CD4-positive, alpha-beta memory T cell (primary cell): Measurements from ENCODE around the gene SLC22A14. TPM values are rescaled to one million over a fixed set of nuclear protein-coding genes. Genes with fewer than 3 reads are reported as not detected.

Experiments used
- CTCF ChIA-PET: fragments of 350-600 bp; sonication (Branson Sonifier 250); formaldehyde crosslinking; loops from one replicate; lab custom pipeline; 2021; ENCODE audit warnings: inconsistent platforms; ENCODE audit not compliant: partially characterized antibody; lab: Charles Lee
- POLR2A ChIA-PET: fragments of 350-600 bp; sonication (Branson Sonifier 250); formaldehyde crosslinking; loops from one replicate; lab custom pipeline; 2021; ENCODE audit not compliant: partially characterized antibody; lab: Charles Lee
- DNase-seq, 5 donors: peaks; one replicate each; pipeline versions ENCODE4 v3.0.0 to v3.0.0-alpha.2; 2020 to 2022; ENCODE audit warnings: mixed read lengths in 1 of 5
- H3K27ac ChIP-seq: one replicate; pipeline ENCODE4 v1.7.0; 2013; ENCODE audit warnings: low read depth, low read length
- H3K27me3 ChIP-seq: 2 replicates; pipeline ENCODE4 v1.7.0; 2013; ENCODE audit warnings: mild to moderate bottlenecking, low read length, moderate library complexity; ENCODE audit not compliant: insufficient read depth
- H3K36me3 ChIP-seq: 2 replicates; pipeline ENCODE4 v1.7.0; 2013; ENCODE audit warnings: mild to moderate bottlenecking, low read length, moderate library complexity; ENCODE audit not compliant: insufficient read depth
- H3K4me1 ChIP-seq: 2 replicates; pipeline ENCODE4 v1.7.0; 2013; ENCODE audit warnings: mild to moderate bottlenecking, low read length, moderate library complexity; ENCODE audit not compliant: insufficient read depth
- H3K4me3 ChIP-seq, 2 donors: one replicate each; pipeline ENCODE4 v1.7.0; 2013; ENCODE audit warnings: low read length in 2 of 2, mild to moderate bottlenecking in 1 of 2
- H3K9me3 ChIP-seq, 2 donors: one replicate each; pipeline ENCODE4 v1.7.0; 2013; ENCODE audit warnings: low read length in 2 of 2, control low read depth in 1 of 2; ENCODE audit not compliant: control insufficient read depth in 1 of 2
- H3K27ac Mint-ChIP-seq, 7 donors: one replicate each; pipeline ENCODE4 v1.8.0; 2020 to 2021; ENCODE audit warnings: mixed read lengths in 7 of 7, mild to moderate bottlenecking in 6 of 7, inconsistent platforms in 3 of 7, moderate library complexity in 3 of 7
- H3K27me3 Mint-ChIP-seq, 2 donors: one replicate each; pipeline ENCODE4 v1.8.0; 2020 to 2021; ENCODE audit warnings: mixed read lengths in 2 of 2
- H3K36me3 Mint-ChIP-seq, 2 donors: one replicate each; pipeline ENCODE4 v1.8.0; 2020 to 2021; ENCODE audit warnings: mixed read lengths in 2 of 2, inconsistent platforms in 1 of 2, mild to moderate bottlenecking in 1 of 2
- H3K4me1 Mint-ChIP-seq, 4 donors: one replicate each; pipeline ENCODE4 v1.8.0; 2020 to 2021; ENCODE audit warnings: mixed read lengths in 4 of 4, mild to moderate bottlenecking in 1 of 4
- H3K4me3 Mint-ChIP-seq, 8 donors: one replicate each; pipeline ENCODE4 v1.8.0; 2020 to 2021; ENCODE audit warnings: mixed read lengths in 8 of 8, mild to moderate bottlenecking in 7 of 8, moderate library complexity in 6 of 8, inconsistent platforms in 3 of 8
- H3K9me3 Mint-ChIP-seq, 8 donors: one replicate each; pipeline ENCODE4 v1.8.0; 2020 to 2021; ENCODE audit warnings: mixed read lengths in 8 of 8, mild to moderate bottlenecking in 5 of 8, inconsistent platforms in 3 of 8, moderate library complexity in 1 of 8
- intact Hi-C: fragments of 100-400 bp; cut with micrococcal nuclease; formaldehyde crosslinking; loops from one replicate; pipeline ENCODE4 v1.15.1; 2023
- polyA plus RNA-seq, 2 donors: library from polyadenylated mRNA; unstranded; fragments of 300-500 nt; fragmentation: Illumina TruSeq; gene quantifications; one replicate each; pipeline ENCODE4 v1.2.3, GENCODE V29; 2021
- total RNA-seq, 2 experiments: library from RNA; stranded (reverse); gene quantifications; one replicate each; pipeline ENCODE4 v1.2.3, GENCODE V29; 2021

Gene SLC22A14
- total and polyA plus RNA-seq, 4 experiments from 2014 or later = 0.10 TPM; not detected in 3

DNA sequence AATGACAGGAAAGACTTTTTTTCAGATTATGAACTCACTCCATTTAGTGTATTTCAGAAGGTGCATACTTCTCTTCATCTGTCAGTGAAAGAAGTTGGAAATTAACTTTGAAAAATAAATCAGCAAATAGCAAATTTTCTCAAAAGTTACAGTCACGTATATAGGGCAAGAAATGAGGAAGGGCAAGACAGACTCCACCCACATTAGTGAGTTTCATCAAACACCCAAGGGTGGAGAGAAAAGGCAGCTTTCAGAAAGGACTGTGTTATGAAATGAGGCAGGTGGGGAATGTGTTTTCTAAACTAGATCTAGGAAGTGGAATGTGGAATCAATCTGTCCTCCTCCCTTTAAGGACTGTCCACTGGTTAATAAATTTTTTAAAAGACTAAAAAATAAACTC, 13.6 kb upstream of the SLC22A14 start:
- Mint-ChIP-seq H3K27me3 (no peaks in the 10 kb centered on the region), H3K9me3 (peaks cover 0 to 3% (median 0%) of the 10 kb centered on the region in 8 donors), H3K4me1 (peaks cover 8 to 16% (median 13%) of the 10 kb centered on the region in 4 donors), H3K36me3 (peaks cover 2 to 8% of the 10 kb centered on the region in 2 donors), H3K27ac (peak overlapping the region in 3 of 7 donors; percentile 38 to 68 (median 62)), H3K4me3 (no peak overlapping the region)
- POLR2A ChIA-PET = interaction anchor here (1.1 kb wide), 1 partner anchor 60 kb away, joined by 3 read pairs; no protein-coding TSS in a partner anchor
- DNase-seq = no peak
- Histone ChIP-seq H3K4me1 (peaks cover 5% of the 10 kb centered on the region), H3K9me3 (no peaks in the 10 kb centered on the region), H3K27ac (no peak overlapping the region), H3K4me3 (no peak overlapping the region), H3K36me3 (no peaks in the 10 kb centered on the region), H3K27me3 (no peaks in the 10 kb centered on the region)
- CTCF ChIA-PET = no interaction called here
- intact Hi-C loops = no loop called here

DNA sequence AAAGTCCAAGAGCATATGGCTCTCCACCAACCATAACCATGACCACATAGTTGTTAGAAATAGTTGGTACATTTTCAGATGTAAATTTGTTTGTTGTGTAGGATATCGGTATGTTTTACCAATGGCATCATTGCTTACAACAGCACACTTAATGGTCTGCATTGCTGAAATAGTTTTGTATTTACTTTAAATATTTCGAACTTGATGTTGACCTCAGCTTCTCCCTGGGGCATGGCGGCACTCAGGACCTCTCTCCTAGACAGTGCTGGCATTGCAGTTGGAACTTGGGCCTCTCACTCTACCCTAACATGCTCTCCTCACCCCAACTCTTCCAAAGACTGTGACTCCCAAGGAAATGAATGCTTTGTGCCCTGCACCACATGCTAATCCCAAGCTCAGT, 11.5 kb upstream of the SLC22A14 start:
- Histone ChIP-seq H3K4me1 (peaks cover 5% of the 10 kb centered on the region), H3K4me3 (no peak overlapping the region), H3K27ac (no peak overlapping the region), H3K27me3 (no peaks in the 10 kb centered on the region), H3K36me3 (no peaks in the 10 kb centered on the region), H3K9me3 (no peaks in the 10 kb centered on the region)
- ChIA-PET POLR2A (no interaction called here), CTCF (no interaction called here)
- H3K27me3 Mint-ChIP-seq = no peaks in the 10 kb centered on the region
- H3K36me3 Mint-ChIP-seq = peaks cover 2 to 8% of the 10 kb centered on the region in 2 donors
- H3K9me3 Mint-ChIP-seq = peaks cover 0 to 3% (median 0%) of the 10 kb centered on the region in 8 donors
- no peak overlapping the region for H3K4me3 Mint-ChIP-seq
- no peak for DNase-seq
- peaks cover 8 to 16% (median 13%) of the 10 kb centered on the region in 4 donors for H3K4me1 Mint-ChIP-seq
- intact Hi-C loops = no loop called here
- no peak overlapping the region for H3K27ac Mint-ChIP-seq

DNA sequence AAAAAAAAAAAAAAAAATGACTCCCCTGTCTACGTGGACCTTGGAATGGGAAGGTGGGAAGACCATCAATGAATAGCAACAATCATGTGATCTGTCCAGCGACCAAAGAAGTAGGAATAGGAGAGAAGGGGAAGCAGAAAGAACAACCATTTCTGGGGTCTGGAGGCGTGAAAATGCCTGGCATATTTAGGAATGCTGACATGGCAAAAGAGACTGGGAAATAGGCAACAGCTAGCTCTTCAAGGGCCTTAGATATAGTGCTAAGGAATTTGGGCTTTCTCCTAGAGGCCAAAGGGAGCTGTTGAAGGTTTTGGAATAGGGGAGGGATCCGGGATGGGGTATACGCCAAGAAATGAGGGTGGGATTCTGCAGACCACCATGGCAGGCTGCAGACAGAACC, 10.5 kb upstream of the SLC22A14 start:
- Mint-ChIP-seq H3K27ac (no peak overlapping the region), H3K27me3 (no peaks in the 10 kb centered on the region), H3K4me1 (peaks cover 8 to 16% (median 11%) of the 10 kb centered on the region in 4 donors), H3K4me3 (no peak overlapping the region), H3K36me3 (peaks cover 2 to 4% of the 10 kb centered on the region in 2 donors), H3K9me3 (peaks cover 0 to 3% (median 0%) of the 10 kb centered on the region in 8 donors)
- POLR2A ChIA-PET = no interaction called here
- intact Hi-C loops = no loop called here
- Histone ChIP-seq H3K4me1 (peaks cover 5% of the 10 kb centered on the region), H3K4me3 (no peak overlapping the region), H3K27ac (no peak overlapping the region), H3K27me3 (no peaks in the 10 kb centered on the region), H3K36me3 (no peaks in the 10 kb centered on the region), H3K9me3 (no peaks in the 10 kb centered on the region)
- DNase-seq = no peak
- CTCF ChIA-PET = interaction anchor here (0.7 to 1.2 kb wide), 2 partner anchors 75 to 106 kb away, joined by 3 read pairs; partner anchors contain the start of gene XYLB

DNA sequence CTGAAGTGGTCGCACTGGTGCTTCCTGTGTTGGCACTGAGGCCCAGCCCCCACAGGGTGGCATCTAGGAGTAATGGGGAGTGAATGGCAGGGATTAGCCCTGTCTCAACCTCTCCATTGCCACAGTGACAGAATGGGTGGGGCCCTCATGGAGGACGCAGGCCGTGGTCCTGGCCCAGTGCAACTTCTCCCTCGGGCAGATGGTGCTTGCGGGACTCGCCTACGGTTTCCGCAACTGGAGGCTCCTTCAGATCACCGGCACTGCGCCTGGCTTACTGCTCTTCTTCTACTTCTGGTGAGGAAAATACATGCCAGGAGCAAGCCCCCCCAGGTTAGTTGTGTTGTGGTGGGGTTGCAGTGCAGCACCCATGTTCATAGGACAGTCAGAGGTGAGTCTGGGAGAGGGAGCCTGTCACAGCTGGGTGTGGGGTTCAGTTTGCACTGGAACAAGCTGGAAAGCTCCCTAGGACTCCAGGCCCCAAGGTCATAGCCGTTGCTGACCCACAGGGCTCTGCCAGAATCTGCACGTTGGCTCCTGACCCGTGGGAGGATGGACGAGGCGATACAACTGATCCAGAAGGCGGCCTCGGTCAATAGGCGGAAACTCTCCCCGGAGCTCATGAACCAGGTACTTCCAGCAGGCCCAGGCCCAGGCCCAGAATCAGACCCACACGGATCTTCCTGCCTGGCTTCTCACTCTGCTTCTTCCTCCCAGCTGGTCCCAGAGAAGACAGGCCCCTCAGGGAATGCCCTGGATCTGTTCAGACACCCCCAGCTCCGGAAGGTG, 7.0 kb upstream of the SLC22A14 start:
- H3K9me3 ChIP-seq = no peaks in the 10 kb centered on the region

DNA sequence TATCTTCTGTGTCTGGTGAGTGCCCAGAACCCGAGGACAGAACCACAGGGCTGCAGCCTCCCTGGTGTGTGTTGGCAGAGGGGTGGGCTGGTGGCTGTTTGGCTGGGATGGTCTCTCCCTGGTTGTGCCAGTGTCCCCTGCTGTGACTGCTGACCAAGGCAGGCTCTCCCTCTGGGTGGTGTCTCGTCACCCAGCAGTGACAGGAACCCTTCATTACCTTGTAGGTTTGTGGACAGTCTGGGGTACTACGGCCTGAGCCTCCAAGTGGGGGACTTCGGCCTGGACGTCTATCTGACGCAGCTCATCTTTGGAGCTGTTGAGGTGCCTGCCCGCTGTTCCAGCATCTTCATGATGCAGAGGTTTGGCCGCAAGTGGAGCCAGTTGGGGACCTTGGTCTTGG, 6.4 kb upstream of the SLC22A14 start:
- Mint-ChIP-seq H3K9me3 (peaks cover 0 to 2% (median 0%) of the 10 kb centered on the region in 8 donors), H3K27me3 (no peaks in the 10 kb centered on the region), H3K27ac (no peak overlapping the region), H3K36me3 (peaks cover 3 to 5% of the 10 kb centered on the region in 2 donors), H3K4me1 (no peaks in the 10 kb centered on the region), H3K4me3 (no peak overlapping the region)
- CTCF ChIA-PET = interaction anchor here (1.3 kb wide), 1 partner anchor 23 kb away, joined by 3 read pairs; no protein-coding TSS in a partner anchor
- no peaks in the 10 kb centered on the region for H3K4me1 ChIP-seq
- no peak overlapping the region for H3K4me3 ChIP-seq
- H3K36me3 ChIP-seq = no peaks in the 10 kb centered on the region
- no peak for DNase-seq
- POLR2A ChIA-PET = no interaction called here
- H3K27me3 ChIP-seq = no peaks in the 10 kb centered on the region
- no peak overlapping the region for H3K27ac ChIP-seq
- H3K9me3 ChIP-seq = no peaks in the 10 kb centered on the region
- intact Hi-C loops = no loop called here

More for the DNA sequence above, 7.0 kb upstream of the SLC22A14 start:
- ChIA-PET CTCF (interaction anchor here (1.3 kb wide), 1 partner anchor 23 kb away, joined by 3 read pairs; no protein-coding TSS in a partner anchor), POLR2A (no interaction called here)
- Mint-ChIP-seq H3K36me3 (peaks cover 4 to 5% of the 10 kb centered on the region in 2 donors), H3K4me3 (no peak overlapping the region), H3K4me1 (no peaks in the 10 kb centered on the region), H3K27me3 (no peaks in the 10 kb centered on the region), H3K27ac (no peak overlapping the region), H3K9me3 (peaks cover 0 to 3% (median 0%) of the 10 kb centered on the region in 8 donors)
- no peak for DNase-seq
- no peaks in the 10 kb centered on the region for H3K27me3 ChIP-seq
- intact Hi-C loops = no loop called here
- H3K4me3 ChIP-seq = no peak overlapping the region
- H3K27ac ChIP-seq = no peak overlapping the region
- no peaks in the 10 kb centered on the region for H3K4me1 ChIP-seq
- no peaks in the 10 kb centered on the region for H3K36me3 ChIP-seq

DNA sequence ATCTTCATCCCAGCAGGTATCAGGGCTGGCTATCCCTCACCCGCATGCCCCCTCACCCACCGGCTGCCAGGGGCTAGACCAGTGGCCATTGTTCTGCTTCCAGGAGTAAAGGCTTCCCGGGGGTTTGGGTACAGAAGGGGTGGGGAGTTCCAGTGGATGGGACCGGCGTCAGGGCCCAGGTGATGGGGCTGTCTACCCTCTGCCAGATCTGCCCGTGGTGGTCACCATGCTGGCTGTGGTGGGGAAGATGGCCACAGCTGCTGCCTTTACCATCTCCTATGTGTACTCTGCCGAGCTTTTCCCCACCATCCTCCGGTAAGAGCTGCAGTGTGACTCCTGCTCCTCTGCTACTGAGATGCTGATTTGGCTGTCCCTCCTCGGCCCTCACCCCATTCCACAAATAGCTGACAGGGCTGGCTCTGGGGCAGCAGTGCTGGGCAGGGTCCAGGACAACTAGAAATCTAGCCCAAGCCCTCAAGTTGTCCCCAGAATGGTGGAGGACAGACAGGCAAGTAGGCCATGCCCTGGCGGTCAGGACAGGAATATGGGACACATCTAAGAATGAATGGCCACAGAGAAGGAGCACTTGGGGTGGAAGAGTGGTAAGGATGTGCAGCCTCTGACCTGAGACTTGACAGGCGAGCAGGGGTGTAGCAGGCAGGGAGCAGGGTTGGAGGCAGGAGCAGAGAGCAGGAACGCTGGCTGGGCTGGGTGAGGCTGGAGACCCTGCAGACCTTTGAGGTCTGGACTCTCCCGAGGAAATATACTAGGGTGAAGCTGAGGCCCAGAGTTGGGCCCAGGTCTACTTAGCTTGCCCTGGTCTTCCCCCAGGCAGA, 5.8 kb upstream of the SLC22A14 start:
- Mint-ChIP-seq H3K4me3 (no peak overlapping the region), H3K36me3 (peaks cover 0 to 3% of the 10 kb centered on the region in 2 donors), H3K27me3 (no peaks in the 10 kb centered on the region), H3K4me1 (no peaks in the 10 kb centered on the region), H3K27ac (peak overlapping the region in 1 of 7 donors; percentile 70), H3K9me3 (no peaks in the 10 kb centered on the region)
- DNase-seq = no peak
- POLR2A ChIA-PET = no interaction called here
- no peaks in the 10 kb centered on the region for H3K27me3 ChIP-seq
- H3K36me3 ChIP-seq = no peaks in the 10 kb centered on the region
- H3K4me3 ChIP-seq = no peak overlapping the region
- CTCF ChIA-PET = no interaction called here
- H3K4me1 ChIP-seq = no peaks in the 10 kb centered on the region
- intact Hi-C loops = no loop called here
- H3K9me3 ChIP-seq = no peaks in the 10 kb centered on the region
- H3K27ac ChIP-seq = no peak overlapping the region
